Liver (tissue), 9 donors: ENCODE data around the gene LDB2. TPM values are rescaled to one million over a fixed set of nuclear protein-coding genes. Genes with fewer than 3 reads are reported as not detected.

Source experiments
- DNase-seq: peaks from one replicate; pipeline ENCODE4 v3.0.0-alpha.2; 2017; ENCODE audit warnings: low spot score
- H3K27ac ChIP-seq, 2 donors: one replicate each; pipeline ENCODE4 v1.7.0; 2013; ENCODE audit warnings: inconsistent platforms in 2 of 2, low read length in 2 of 2, control low read depth in 1 of 2, low read depth in 1 of 2, mild to moderate bottlenecking in 1 of 2
- H3K27me3 ChIP-seq, 4 donors: one replicate each; pipeline versions ENCODE4 v1.6.1 to v1.7.0; 2013; ENCODE audit warnings: low read length in 3 of 4, inconsistent platforms in 1 of 4, mild to moderate bottlenecking in 1 of 4, moderate library complexity in 1 of 4; ENCODE audit not compliant: control insufficient read depth in 4 of 4, insufficient read depth in 4 of 4
- H3K36me3 ChIP-seq, 4 donors: one replicate each; pipeline versions ENCODE4 v1.6.1 to v1.7.0; 2013; ENCODE audit warnings: low read length in 3 of 4, mild to moderate bottlenecking in 3 of 4, low read depth in 1 of 4, moderate library complexity in 1 of 4; ENCODE audit not compliant: control insufficient read depth in 4 of 4, insufficient read depth in 3 of 4
- H3K4me1 ChIP-seq, 4 donors: one replicate each; pipeline versions ENCODE4 v1.6.1 to v1.7.0; 2013; ENCODE audit warnings: low read length in 3 of 4, mild to moderate bottlenecking in 3 of 4, moderate library complexity in 1 of 4; ENCODE audit not compliant: control insufficient read depth in 4 of 4, insufficient read depth in 4 of 4
- H3K4me3 ChIP-seq, 3 donors: one replicate each; pipeline versions ENCODE4 v1.6.1 to v1.7.0; 2013; ENCODE audit warnings: low read length in 3 of 3, control low read depth in 1 of 3, low read depth in 1 of 3, mild to moderate bottlenecking in 1 of 3
- H3K9ac ChIP-seq, 2 donors: one replicate each; pipeline ENCODE4 v1.7.0; 2013; ENCODE audit warnings: low read length in 2 of 2, mild to moderate bottlenecking in 2 of 2, moderate library complexity in 2 of 2, control low read depth in 1 of 2, low read depth in 1 of 2
- H3K9me3 ChIP-seq, 4 donors: one replicate each; pipeline versions ENCODE4 v1.6.1 to v1.7.0; 2013; ENCODE audit warnings: low read length in 3 of 4; ENCODE audit not compliant: control insufficient read depth in 4 of 4
- EGR1 ChIP-seq, 2 donors: IDR thresholded peaks; 2 replicates each; pipeline ENCODE4 v1.6.1; 2016 to 2018; ENCODE audit warnings: antibody characterized with exemption in 2 of 2, low read depth in 2 of 2
- FOXA1 ChIP-seq: IDR thresholded peaks from 2 replicates; pipeline ENCODE4 v1.6.1; 2016; ENCODE audit warnings: antibody characterized with exemption
- GABPA ChIP-seq, 2 donors: IDR thresholded peaks in 1 of 2; conservative IDR thresholded peaks in 1 of 2; 2 replicates each; pipeline ENCODE4 v1.6.1; 2016; ENCODE audit warnings: antibody characterized with exemption in 2 of 2, mild to moderate bottlenecking in 1 of 2, moderate library complexity in 1 of 2
- HNF4G ChIP-seq: IDR thresholded peaks from 2 replicates; pipeline ENCODE4 v1.6.1; 2016; ENCODE audit warnings: antibody characterized with exemption
- JUND ChIP-seq, 2 donors: IDR thresholded peaks; 2 replicates each; pipeline ENCODE4 v1.6.1; 2016; ENCODE audit warnings: antibody characterized with exemption in 2 of 2
- NR2F2 ChIP-seq: IDR thresholded peaks from 2 replicates; pipeline ENCODE4 v1.6.1; 2016; ENCODE audit warnings: antibody characterized with exemption
- RAD21 ChIP-seq, 2 donors: IDR thresholded peaks; 2 replicates each; pipeline ENCODE4 v1.6.1; 2016; ENCODE audit warnings: antibody characterized with exemption in 2 of 2, mild to moderate bottlenecking in 2 of 2
- RXRA ChIP-seq, 2 donors: IDR thresholded peaks; 2 replicates each; pipeline ENCODE4 v1.6.1; 2017 to 2018; ENCODE audit warnings: antibody characterized with exemption in 2 of 2, mild to moderate bottlenecking in 1 of 2
- SP1 ChIP-seq: IDR thresholded peaks from 2 replicates; pipeline ENCODE4 v1.6.1; 2018; ENCODE audit warnings: antibody characterized with exemption, mild to moderate bottlenecking
- TAF1 ChIP-seq: conservative IDR thresholded peaks from 2 replicates; pipeline ENCODE4 v1.6.1; 2016; ENCODE audit warnings: antibody characterized with exemption, mild to moderate bottlenecking
- YY1 ChIP-seq: IDR thresholded peaks from 2 replicates; pipeline ENCODE4 v1.6.1; 2016; ENCODE audit warnings: antibody characterized with exemption, mild to moderate bottlenecking
- WGBS: extraction: QIAGEN DNeasy Blood & Tissue Kit; methylation state at CpG from one replicate; pipeline ENCODE4 v1.1.7; 2013; 5-methylcytosine and 5-hydroxymethylcytosine counted together
- polyA plus RNA-seq, 2 donors: library from polyadenylated mRNA; stranded (reverse) in 1 of 2; unstranded in 1 of 2; fragments of 200-250 nt in 1 of 2; fragments of >200 nt in 1 of 2; fragmentation: Nextera tagmentation in 1 of 2; extraction: Ambion mirVana in 1 of 2; gene quantifications; one replicate each; pipeline versions ENCODE4 v1.2.1 to v1.2.3, GENCODE V29; 2013 to 2015
- total RNA-seq, 2 donors: library from RNA; depleted of rRNA; stranded (reverse); fragments of >200 nt; gene quantifications; one replicate each; pipeline ENCODE4 v1.2.3, GENCODE V29; 2014
- TF ChIP-seq, protein P1 (sequence below): IDR thresholded peaks from 2 replicates; pipeline ENCODE4 v1.6.1; 2016; ENCODE audit warnings: antibody characterized with exemption
- TF ChIP-seq, protein P2 (sequence below): fragments of 150-350 bp; IDR thresholded peaks from 2 replicates; pipeline ENCODE4 v1.5.1; 2017; ENCODE audit warnings: improper control_type of control experiment, low read depth, low read length; ENCODE audit not compliant: missing input control
- TF ChIP-seq, protein P3 (sequence below): IDR thresholded peaks from 2 replicates; pipeline ENCODE4 v1.6.1; 2016; ENCODE audit warnings: antibody characterized with exemption
- TF ChIP-seq, protein P4 (sequence below): IDR thresholded peaks from 2 replicates; pipeline ENCODE4 v1.6.1; 2016; ENCODE audit warnings: antibody characterized with exemption
- TF ChIP-seq, protein P5 (sequence below): IDR thresholded peaks from 2 replicates; pipeline ENCODE4 v1.6.1; 2016; ENCODE audit warnings: antibody characterized with exemption, mild to moderate bottlenecking
- donor health status: healthy.
- donor health status: healthy.
- donor health status: healthy.
- donor health status: healthy.
- donor health status: healthy.

LDB2 gene
- total and polyA plus RNA-seq, 4 donors = 7.4 to 31.9 (median 16.8) TPM

DNA sequence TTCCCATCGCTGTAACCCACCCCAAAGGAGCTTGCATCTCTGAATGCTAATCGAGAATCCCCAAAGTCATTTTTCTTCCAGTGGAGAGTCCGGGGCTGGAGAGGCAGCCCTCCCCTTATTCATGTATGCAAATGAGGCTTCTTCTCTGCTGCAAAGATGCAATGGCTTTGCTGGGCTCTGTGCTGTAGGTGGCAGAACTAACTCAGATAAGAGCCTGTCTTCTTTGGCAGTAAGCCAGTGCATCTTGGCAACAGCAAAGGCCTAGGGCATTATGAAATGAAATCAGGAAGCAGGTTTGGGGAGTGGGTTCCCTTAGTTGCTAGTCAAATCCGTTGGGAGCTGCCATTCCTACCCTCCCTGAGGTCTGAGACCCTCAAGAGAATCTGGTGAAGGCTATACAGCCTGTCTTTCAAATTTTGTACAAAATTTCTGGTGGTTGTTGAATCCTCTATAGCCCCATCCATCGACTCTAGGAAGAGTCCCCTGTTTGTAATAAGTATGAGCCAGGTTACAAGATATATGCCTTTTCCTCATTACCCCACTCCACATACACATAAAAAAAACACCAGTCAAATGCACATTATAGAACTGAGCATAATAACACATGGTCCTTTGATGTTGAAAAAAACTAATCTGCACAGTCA is 381.5 kb downstream of the LDB2 start:
- no peak overlapping the region for H3K27ac ChIP-seq
- no peak for DNase-seq
- no peaks in the 10 kb centered on the region for H3K4me1 ChIP-seq
- no peaks in the 10 kb centered on the region for H3K27me3 ChIP-seq
- H3K9me3 ChIP-seq = no peaks in the 10 kb centered on the region
- no peaks in the 10 kb centered on the region for H3K36me3 ChIP-seq
- WGBS = 57% methylated on average over 5 of the region's 5 CpGs
- TF ChIP-seq, protein P1, sequence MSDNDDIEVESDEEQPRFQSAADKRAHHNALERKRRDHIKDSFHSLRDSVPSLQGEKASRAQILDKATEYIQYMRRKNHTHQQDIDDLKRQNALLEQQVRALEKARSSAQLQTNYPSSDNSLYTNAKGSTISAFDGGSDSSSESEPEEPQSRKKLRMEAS = no peak
- TF ChIP-seq SP1 = no peak
- no peak for TF ChIP-seq RXRA (IDR thresholded peaks at IDR 0.05)
- TF ChIP-seq, protein P2, sequence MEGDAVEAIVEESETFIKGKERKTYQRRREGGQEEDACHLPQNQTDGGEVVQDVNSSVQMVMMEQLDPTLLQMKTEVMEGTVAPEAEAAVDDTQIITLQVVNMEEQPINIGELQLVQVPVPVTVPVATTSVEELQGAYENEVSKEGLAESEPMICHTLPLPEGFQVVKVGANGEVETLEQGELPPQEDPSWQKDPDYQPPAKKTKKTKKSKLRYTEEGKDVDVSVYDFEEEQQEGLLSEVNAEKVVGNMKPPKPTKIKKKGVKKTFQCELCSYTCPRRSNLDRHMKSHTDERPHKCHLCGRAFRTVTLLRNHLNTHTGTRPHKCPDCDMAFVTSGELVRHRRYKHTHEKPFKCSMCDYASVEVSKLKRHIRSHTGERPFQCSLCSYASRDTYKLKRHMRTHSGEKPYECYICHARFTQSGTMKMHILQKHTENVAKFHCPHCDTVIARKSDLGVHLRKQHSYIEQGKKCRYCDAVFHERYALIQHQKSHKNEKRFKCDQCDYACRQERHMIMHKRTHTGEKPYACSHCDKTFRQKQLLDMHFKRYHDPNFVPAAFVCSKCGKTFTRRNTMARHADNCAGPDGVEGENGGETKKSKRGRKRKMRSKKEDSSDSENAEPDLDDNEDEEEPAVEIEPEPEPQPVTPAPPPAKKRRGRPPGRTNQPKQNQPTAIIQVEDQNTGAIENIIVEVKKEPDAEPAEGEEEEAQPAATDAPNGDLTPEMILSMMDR = peak; percentile 22
- TF ChIP-seq EGR1 (IDR thresholded peaks at IDR 0.05; ENCODE audit: low read depth in 2 of 2) = no peak
- peak; percentile 72 to 80 for TF ChIP-seq RAD21 (IDR thresholded peaks at IDR 0.05)
- no peak for TF ChIP-seq JUND (IDR thresholded peaks at IDR 0.05)
- H3K9ac ChIP-seq = no peak overlapping the region
- H3K4me3 ChIP-seq = no peak overlapping the region

DNA sequence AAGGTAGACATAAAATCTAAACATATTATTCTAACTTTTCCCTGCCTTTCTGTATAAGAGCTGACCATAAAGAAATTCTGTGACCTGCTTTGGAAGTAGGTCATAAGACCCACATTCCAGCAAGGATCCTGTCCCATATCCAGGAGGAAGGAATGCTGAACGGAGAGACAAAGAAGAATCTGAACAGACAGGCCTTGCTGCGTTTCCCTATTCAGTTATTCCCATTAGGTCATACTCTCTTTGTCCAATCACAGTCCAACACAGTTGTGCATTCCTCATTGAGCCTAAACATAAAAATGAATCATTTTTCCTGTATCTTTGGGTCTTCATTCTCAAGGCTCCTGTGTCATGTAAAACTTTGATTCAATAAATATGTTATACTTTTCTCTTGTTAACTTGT is 384.6 kb downstream of the LDB2 start:
- no peaks in the 10 kb centered on the region for H3K4me1 ChIP-seq
- peaks cover 0 to 4% (median 1%) of the 10 kb centered on the region in 4 donors for H3K9me3 ChIP-seq
- H3K4me3 ChIP-seq = no peak overlapping the region
- H3K36me3 ChIP-seq = peaks cover 0 to 3% (median 0%) of the 10 kb centered on the region in 4 donors
- WGBS = 87% methylated on average over 2 of the region's 2 CpGs
- H3K27me3 ChIP-seq = no peaks in the 10 kb centered on the region
- TF ChIP-seq RXRA (IDR thresholded peaks at IDR 0.05) (no peak), HNF4G (no peak), RAD21 (IDR thresholded peaks at IDR 0.05) (no peak), TAF1 (no peak), NR2F2 (no peak), YY1 (no peak), FOXA1 (no peak), GABPA (IDR thresholded peaks at IDR 0.05 in 1 of 2, conservative IDR thresholded peaks at IDR 0.05 in 1 of 2) (no peak), EGR1 (IDR thresholded peaks at IDR 0.05; ENCODE audit: low read depth in 2 of 2) (no peak), SP1 (no peak), JUND (IDR thresholded peaks at IDR 0.05) (no peak)
- TF ChIP-seq, protein P3, sequence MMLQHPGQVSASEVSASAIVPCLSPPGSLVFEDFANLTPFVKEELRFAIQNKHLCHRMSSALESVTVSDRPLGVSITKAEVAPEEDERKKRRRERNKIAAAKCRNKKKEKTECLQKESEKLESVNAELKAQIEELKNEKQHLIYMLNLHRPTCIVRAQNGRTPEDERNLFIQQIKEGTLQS = no peak
- TF ChIP-seq, protein P2 = no peak
- TF ChIP-seq, protein P1 = no peak
- TF ChIP-seq, protein P4, sequence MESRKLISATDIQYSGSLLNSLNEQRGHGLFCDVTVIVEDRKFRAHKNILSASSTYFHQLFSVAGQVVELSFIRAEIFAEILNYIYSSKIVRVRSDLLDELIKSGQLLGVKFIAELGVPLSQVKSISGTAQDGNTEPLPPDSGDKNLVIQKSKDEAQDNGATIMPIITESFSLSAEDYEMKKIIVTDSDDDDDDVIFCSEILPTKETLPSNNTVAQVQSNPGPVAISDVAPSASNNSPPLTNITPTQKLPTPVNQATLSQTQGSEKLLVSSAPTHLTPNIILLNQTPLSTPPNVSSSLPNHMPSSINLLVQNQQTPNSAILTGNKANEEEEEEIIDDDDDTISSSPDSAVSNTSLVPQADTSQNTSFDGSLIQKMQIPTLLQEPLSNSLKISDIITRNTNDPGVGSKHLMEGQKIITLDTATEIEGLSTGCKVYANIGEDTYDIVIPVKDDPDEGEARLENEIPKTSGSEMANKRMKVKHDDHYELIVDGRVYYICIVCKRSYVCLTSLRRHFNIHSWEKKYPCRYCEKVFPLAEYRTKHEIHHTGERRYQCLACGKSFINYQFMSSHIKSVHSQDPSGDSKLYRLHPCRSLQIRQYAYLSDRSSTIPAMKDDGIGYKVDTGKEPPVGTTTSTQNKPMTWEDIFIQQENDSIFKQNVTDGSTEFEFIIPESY = no peak
- TF ChIP-seq, protein P5, sequence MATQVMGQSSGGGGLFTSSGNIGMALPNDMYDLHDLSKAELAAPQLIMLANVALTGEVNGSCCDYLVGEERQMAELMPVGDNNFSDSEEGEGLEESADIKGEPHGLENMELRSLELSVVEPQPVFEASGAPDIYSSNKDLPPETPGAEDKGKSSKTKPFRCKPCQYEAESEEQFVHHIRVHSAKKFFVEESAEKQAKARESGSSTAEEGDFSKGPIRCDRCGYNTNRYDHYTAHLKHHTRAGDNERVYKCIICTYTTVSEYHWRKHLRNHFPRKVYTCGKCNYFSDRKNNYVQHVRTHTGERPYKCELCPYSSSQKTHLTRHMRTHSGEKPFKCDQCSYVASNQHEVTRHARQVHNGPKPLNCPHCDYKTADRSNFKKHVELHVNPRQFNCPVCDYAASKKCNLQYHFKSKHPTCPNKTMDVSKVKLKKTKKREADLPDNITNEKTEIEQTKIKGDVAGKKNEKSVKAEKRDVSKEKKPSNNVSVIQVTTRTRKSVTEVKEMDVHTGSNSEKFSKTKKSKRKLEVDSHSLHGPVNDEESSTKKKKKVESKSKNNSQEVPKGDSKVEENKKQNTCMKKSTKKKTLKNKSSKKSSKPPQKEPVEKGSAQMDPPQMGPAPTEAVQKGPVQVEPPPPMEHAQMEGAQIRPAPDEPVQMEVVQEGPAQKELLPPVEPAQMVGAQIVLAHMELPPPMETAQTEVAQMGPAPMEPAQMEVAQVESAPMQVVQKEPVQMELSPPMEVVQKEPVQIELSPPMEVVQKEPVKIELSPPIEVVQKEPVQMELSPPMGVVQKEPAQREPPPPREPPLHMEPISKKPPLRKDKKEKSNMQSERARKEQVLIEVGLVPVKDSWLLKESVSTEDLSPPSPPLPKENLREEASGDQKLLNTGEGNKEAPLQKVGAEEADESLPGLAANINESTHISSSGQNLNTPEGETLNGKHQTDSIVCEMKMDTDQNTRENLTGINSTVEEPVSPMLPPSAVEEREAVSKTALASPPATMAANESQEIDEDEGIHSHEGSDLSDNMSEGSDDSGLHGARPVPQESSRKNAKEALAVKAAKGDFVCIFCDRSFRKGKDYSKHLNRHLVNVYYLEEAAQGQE = no peak
- H3K9ac ChIP-seq = no peak overlapping the region
- DNase-seq = no peak
- no peak overlapping the region for H3K27ac ChIP-seq
